A673 (cell line): ENCODE measurements around the gene OR52M1. TPM values are rescaled to one million over a fixed set of nuclear protein-coding genes. Genes with fewer than 3 reads are reported as not detected.

Source experiments
- BruUV-seq: library from RNA; stranded (reverse); fragments of 400-500 nt; replicated peaks from 2 replicates; lab custom pipeline; 2021; lab: Mats Ljungman, UMichigan
- CTCF ChIA-PET: fragments of 300-600 bp; sonication (Branson Sonifier 250); formaldehyde crosslinking; loops from one replicate; lab custom pipeline; 2022; ENCODE audit warnings: antibody characterized with exemption; lab: Charles Lee
- POLR2A ChIA-PET: fragments of 300-600 bp; sonication (Branson Sonifier 250); formaldehyde crosslinking; loops from one replicate; lab custom pipeline; 2022; ENCODE audit warnings: antibody characterized with exemption; ENCODE audit not compliant: low non-redundant PET; lab: Charles Lee
- DNase-seq: peaks from one replicate; pipeline ENCODE4 v3.0.0-alpha.2; 2015; ENCODE audit warnings: low spot score
- H3K27ac ChIP-seq: fragments of 200-600 bp; sonication (generic); 2 replicates; pipeline ENCODE4 v1.5.1; 2016; ENCODE audit warnings: mixed run types, low read depth, mild to moderate bottlenecking, mixed read lengths, antibody characterized with exemption, low read length; ENCODE audit not compliant: poor library complexity, severe bottlenecking
- H3K27me3 ChIP-seq: fragments of 200-600 bp; sonication (generic); replicated peaks from 2 replicates; pipeline ENCODE4 v1.6.1; 2017; ENCODE audit warnings: mixed run types, low read depth, mild to moderate bottlenecking, mixed read lengths, antibody characterized with exemption, low read length; ENCODE audit not compliant: insufficient read depth, poor library complexity
- H3K36me3 ChIP-seq: fragments of 200-600 bp; sonication (generic); 2 replicates; pipeline ENCODE4 v1.6.1; 2016; ENCODE audit warnings: mixed run types, mild to moderate bottlenecking, mixed read lengths, antibody characterized with exemption, low read length; ENCODE audit not compliant: insufficient read depth, poor library complexity, severe bottlenecking
- H3K4me1 ChIP-seq: fragments of 200-600 bp; sonication (generic); 2 replicates; pipeline ENCODE4 v1.6.1; 2017; ENCODE audit warnings: mixed run types, mild to moderate bottlenecking, mixed read lengths, antibody characterized with exemption, low read length; ENCODE audit not compliant: insufficient read depth, poor library complexity, severe bottlenecking
- H3K4me3 ChIP-seq: fragments of 200-600 bp; sonication (generic); 2 replicates; pipeline ENCODE4 v1.5.1; 2016; ENCODE audit warnings: low read depth, mixed run types, mild to moderate bottlenecking, mixed read lengths, low read length; ENCODE audit not compliant: poor library complexity, severe bottlenecking
- H3K9me3 ChIP-seq: fragments of 200-600 bp; sonication (generic); 2 replicates; pipeline ENCODE4 v1.6.1; 2016; ENCODE audit warnings: mixed run types, low read depth, mild to moderate bottlenecking, mixed read lengths, antibody characterized with exemption, low read length; ENCODE audit not compliant: poor library complexity, severe bottlenecking
- EZH2 ChIP-seq: fragments of 200-600 bp; sonication (generic); IDR thresholded peaks from 2 replicates; pipeline ENCODE4 v1.6.1; 2017; ENCODE audit warnings: borderline replicate concordance, low read depth, mild to moderate bottlenecking, mixed read lengths, antibody characterized with exemption, low read length; ENCODE audit not compliant: poor library complexity, severe bottlenecking
- intact Hi-C: fragments of 100-400 bp; cut with micrococcal nuclease; formaldehyde crosslinking; loops from one replicate; pipeline ENCODE4 v1.10.0; 2022; ENCODE audit not compliant: unreplicated experiment
- total RNA-seq: library from RNA; stranded (reverse); gene quantifications from 2 replicates; pipeline ENCODE4 v1.2.3, GENCODE V29; 2021
- TF ChIP-seq, protein P1 (sequence below): fragments of 300-800, 200-600 bp; sonication (generic); conservative IDR thresholded peaks from 2 replicates; pipeline ENCODE4 v1.5.1; 2017; ENCODE audit warnings: low read depth, mild to moderate bottlenecking, antibody characterized with exemption, low read length, moderate library complexity, mixed read lengths

OR52M1 gene
- total RNA-seq, 1 experiment from 2014 or later = not detected

DNA sequence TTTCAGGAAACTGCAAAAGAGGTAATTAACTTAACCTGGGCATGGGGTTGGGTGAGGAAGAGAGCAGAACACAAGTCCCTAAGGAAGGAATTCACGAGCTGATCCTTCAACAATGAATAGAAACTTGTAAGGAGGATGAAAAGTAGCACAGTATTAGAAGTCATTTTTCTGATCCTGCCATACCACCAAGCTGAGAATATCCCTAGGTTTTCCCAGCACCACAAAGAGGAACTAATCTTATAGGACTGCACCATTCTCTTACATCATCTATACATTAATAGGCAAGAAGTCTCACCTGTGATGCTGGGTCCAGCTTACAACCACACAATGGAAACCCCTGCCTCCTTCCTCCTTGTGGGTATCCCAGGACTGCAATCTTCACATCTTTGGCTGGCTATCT lies 48.7 kb downstream of the OR52M1 start, which contains the start of gene OR52I1:
Gene OR52I1, plus strand, starts transcription at position 301 of the 400 bp plus-strand sequence. Its CDS starts 0 bp downstream, at position 301.
- intact Hi-C loops = no loop called here
- no peaks in the 10 kb centered on the region for H3K27me3 ChIP-seq
- CTCF ChIA-PET = no interaction called here
- no peak for TF ChIP-seq EZH2
- TF ChIP-seq, protein P1, sequence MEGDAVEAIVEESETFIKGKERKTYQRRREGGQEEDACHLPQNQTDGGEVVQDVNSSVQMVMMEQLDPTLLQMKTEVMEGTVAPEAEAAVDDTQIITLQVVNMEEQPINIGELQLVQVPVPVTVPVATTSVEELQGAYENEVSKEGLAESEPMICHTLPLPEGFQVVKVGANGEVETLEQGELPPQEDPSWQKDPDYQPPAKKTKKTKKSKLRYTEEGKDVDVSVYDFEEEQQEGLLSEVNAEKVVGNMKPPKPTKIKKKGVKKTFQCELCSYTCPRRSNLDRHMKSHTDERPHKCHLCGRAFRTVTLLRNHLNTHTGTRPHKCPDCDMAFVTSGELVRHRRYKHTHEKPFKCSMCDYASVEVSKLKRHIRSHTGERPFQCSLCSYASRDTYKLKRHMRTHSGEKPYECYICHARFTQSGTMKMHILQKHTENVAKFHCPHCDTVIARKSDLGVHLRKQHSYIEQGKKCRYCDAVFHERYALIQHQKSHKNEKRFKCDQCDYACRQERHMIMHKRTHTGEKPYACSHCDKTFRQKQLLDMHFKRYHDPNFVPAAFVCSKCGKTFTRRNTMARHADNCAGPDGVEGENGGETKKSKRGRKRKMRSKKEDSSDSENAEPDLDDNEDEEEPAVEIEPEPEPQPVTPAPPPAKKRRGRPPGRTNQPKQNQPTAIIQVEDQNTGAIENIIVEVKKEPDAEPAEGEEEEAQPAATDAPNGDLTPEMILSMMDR = no peak
- no peak for DNase-seq
- H3K4me1 ChIP-seq = no peaks in the 10 kb centered on the region
- no peak within 1 kb of the TSS for H3K4me3 ChIP-seq
- POLR2A ChIA-PET = no interaction called here
- H3K27ac ChIP-seq = no peak within 1 kb of the TSS
- no TSS peak for BruUV-seq
- no peaks in the 10 kb centered on the region for H3K9me3 ChIP-seq
- H3K36me3 ChIP-seq = no peaks in the 10 kb centered on the region

Other genes starting within 250 kb of the OR52M1 start
- not detected in 2 replicates for gene OR52B4, start 176.8 kb upstream of the OR52M1 start, total RNA-seq
- 5.0 and 5.5 TPM in 2 replicates for gene TRIM21, start 151.5 kb upstream of the OR52M1 start, total RNA-seq
- gene OR52K2, start 95.9 kb upstream of the OR52M1 start, total RNA-seq = not detected in 2 replicates
- gene OR52K1, start 62.5 kb upstream of the OR52M1 start, total RNA-seq = not detected in 2 replicates
- not detected in 2 replicates for gene OR52I2, start 36.6 kb downstream of the OR52M1 start, total RNA-seq
- gene OR52I1, start 48.8 kb downstream of the OR52M1 start, total RNA-seq = not detected in 2 replicates
- gene TRIM68, start 63.0 kb downstream of the OR52M1 start, total RNA-seq = 5.7 and 7.1 TPM in 2 replicates
- gene OR51D1, start 92.3 kb downstream of the OR52M1 start, total RNA-seq = not detected in 2 replicates
- gene OR51E1, start 98.8 kb downstream of the OR52M1 start, total RNA-seq = not detected in 2 replicates
- not detected in 2 replicates for gene OR51E2, start 152.7 kb downstream of the OR52M1 start, total RNA-seq
- not detected in 2 replicates for gene MMP26, start 159.6 kb downstream of the OR52M1 start, total RNA-seq
- gene OR51F1, start 224.7 kb downstream of the OR52M1 start, total RNA-seq = not detected in 2 replicates